Posterior vena cava (tissue), 2 donors: Measurements from ENCODE around the gene IL17D. TPM values are rescaled to one million over a fixed set of nuclear protein-coding genes. Genes with fewer than 3 reads are reported as not detected.

ENCODE experiments used
- DNase-seq: peaks from one replicate; pipeline ENCODE4 v3.0.0-alpha.2; 2020; ENCODE audit warnings: low spot score
- intact Hi-C, 2 donors: fragments of 100-400 bp; cut with DNase I; formaldehyde crosslinking; loops; one replicate each; pipeline versions ENCODE4 v1.14.1 to v1.14.2; 2022 to 2023
- total RNA-seq, 2 donors: library from RNA; stranded (reverse); fragmentation: NEBNext Ultra II Directional; extraction: Animal tissue kit (Norgen Biotek cat#: 25700); gene quantifications; one replicate each; pipeline ENCODE4 v1.2.1, GENCODE V29; 2021
- donor health status: DM: yes; HTN: yes; CAD: no.
- donor health status: DM: yes; HTN: yes; CAD: no.

IL17D gene
- total RNA-seq, 2 donors from 2014 or later = 9.2 to 9.8 TPM

- DNase-seq = no peak
- intact Hi-C loops = no loop called here
Observed at GRCh38 chr13:20686167-20686566, 17.3 kb upstream of the IL17D start.

GRCh38 chr13:20686863-20687579, 16.5 kb upstream of the IL17D start:
- intact Hi-C loops = no loop called here
- DNase-seq = no peak

DNA sequence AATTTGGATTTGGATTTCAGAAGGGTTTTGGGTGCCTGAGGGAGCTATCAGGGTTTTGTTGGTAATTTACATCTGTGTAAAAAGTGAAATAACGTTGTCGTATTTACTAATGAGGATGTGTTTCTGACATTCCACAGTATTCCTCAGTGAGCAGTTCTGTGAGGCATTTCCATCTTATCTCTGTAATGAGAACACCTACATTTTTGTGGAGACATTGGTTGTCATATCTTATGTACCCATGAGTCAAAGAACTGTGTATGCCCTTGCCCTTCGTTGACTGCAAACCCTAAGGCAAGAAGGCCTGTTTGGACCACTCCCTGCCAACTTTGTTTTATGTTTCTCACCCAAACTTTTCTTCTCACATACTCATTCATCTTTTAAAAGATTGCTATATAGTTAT, 14.2 kb upstream of the IL17D start:
- no peak for DNase-seq
- intact Hi-C loops = no loop called here

GRCh38 chr13:20691616-20692015, 11.9 kb upstream of the IL17D start:
- intact Hi-C loops = no loop called here
- no peak for DNase-seq

GRCh38 chr13:20696073-20696472, 7.4 kb upstream of the IL17D start:
- intact Hi-C loops = no loop called here
- DNase-seq = no peak

- intact Hi-C loops = loop anchor here in 1 of 2 donors (10.0 kb wide), 1 partner anchor 225 kb away; no protein-coding TSS in a partner anchor
- no peak for DNase-seq
Observed at GRCh38 chr13:20699715-20700114, 3.8 kb upstream of the IL17D start.

GRCh38 chr13:20700288-20700687, 3.2 kb upstream of the IL17D start:
- no peak for DNase-seq
- intact Hi-C loops = loop anchor here in 1 of 2 donors (10.0 kb wide), 1 partner anchor 225 kb away; no protein-coding TSS in a partner anchor

DNA sequence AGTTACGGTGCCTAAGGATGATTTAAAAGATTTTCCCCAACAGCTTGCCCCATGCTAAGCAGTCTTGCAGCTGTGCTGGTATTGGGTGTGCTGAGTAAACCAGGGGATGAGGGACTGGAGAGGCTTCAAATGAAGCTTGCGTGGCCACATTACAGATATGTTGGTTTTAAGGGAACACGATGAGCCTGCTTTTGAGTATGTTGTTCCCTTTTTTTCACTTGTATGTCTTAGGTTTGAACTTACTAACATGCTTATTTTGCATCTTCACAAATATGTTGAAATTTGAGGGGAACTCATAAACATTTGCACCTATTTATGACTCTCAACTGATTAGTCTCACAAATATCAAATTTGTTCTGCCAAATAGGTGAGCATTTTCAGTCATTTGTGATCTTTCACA, 2.0 kb upstream of the IL17D start:
- no peak for DNase-seq
- intact Hi-C loops = loop anchor here in 1 of 2 donors (10.0 kb wide), 1 partner anchor 223 kb away; no protein-coding TSS in a partner anchor

- intact Hi-C loops = loop anchor here in 1 of 2 donors (10.0 kb wide), 1 partner anchor 222 kb away; no protein-coding TSS in a partner anchor
- DNase-seq = no peak
Observed at GRCh38 chr13:20702530-20702914, 977 bp upstream of the IL17D start.

GRCh38 chr13:20703780-20704458, 420 bp downstream of the IL17D start:
- intact Hi-C loops = loop anchor here in 1 of 2 donors (10.0 kb wide), 1 partner anchor 221 kb away; no protein-coding TSS in a partner anchor
- peak; percentile 94 for DNase-seq

- no peak for DNase-seq
- intact Hi-C loops = loop anchor here in 1 of 2 donors (10.0 kb wide), 1 partner anchor 220 kb away; no protein-coding TSS in a partner anchor
Observed at GRCh38 chr13:20704459-20705069, 1.1 kb downstream of the IL17D start.

- no peak for DNase-seq
- intact Hi-C loops = loop anchor here in 1 of 2 donors (10.0 kb wide), 1 partner anchor 218 kb away; no protein-coding TSS in a partner anchor
Observed at GRCh38 chr13:20706661-20707060, 3.2 kb downstream of the IL17D start.

- no peak for DNase-seq
- intact Hi-C loops = loop anchor here in 1 of 2 donors (10.0 kb wide), 1 partner anchor 217 kb away; no protein-coding TSS in a partner anchor
Observed at GRCh38 chr13:20708216-20708615, 4.7 kb downstream of the IL17D start.

- no peak for DNase-seq
- intact Hi-C loops = loop anchor here in 1 of 2 donors (10.0 kb wide), 1 partner anchor 215 kb away; no protein-coding TSS in a partner anchor
Observed at GRCh38 chr13:20709369-20709768, 5.9 kb downstream of the IL17D start.

- intact Hi-C loops = loop anchor here in 1 of 2 donors (5.0 to 10.0 kb wide), 2 partner anchors 118 to 215 kb away; no protein-coding TSS in a partner anchor
- DNase-seq = no peak
Observed at GRCh38 chr13:20709782-20710181, 6.3 kb downstream of the IL17D start.

- no peak for DNase-seq
- intact Hi-C loops = loop anchor here in 1 of 2 donors (5.0 kb wide), 1 partner anchor 116 kb away; no protein-coding TSS in a partner anchor
Observed at GRCh38 chr13:20711301-20712044, 8.0 kb downstream of the IL17D start.

- DNase-seq = no peak
- intact Hi-C loops = loop anchor here in 1 of 2 donors (5.0 kb wide), 1 partner anchor 114 kb away; no protein-coding TSS in a partner anchor
Observed at GRCh38 chr13:20713014-20713376, 9.5 kb downstream of the IL17D start.

DNA sequence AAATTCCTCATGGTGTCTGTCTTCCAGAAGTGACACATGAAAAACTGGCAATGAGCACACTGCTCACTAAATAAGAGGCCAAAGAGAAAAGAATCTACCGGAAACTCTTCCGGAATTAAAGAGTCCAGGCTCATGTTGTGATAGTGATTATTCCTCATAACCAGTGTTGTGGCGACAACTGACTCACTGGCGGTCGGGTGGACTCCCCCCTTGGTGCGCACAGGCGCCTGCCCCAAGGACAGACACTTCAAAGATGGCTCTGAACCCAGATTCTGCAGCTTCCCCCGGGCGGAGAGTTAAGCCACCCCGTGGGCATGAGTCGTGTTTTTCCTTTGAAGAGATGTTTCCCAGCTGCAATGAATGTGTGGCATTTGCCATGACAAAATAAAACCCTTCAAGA, 10.3 kb downstream of the IL17D start:
- intact Hi-C loops = loop anchor here in 1 of 2 donors (5.0 kb wide), 1 partner anchor 114 kb away; no protein-coding TSS in a partner anchor
- DNase-seq = peak; percentile 91

DNA sequence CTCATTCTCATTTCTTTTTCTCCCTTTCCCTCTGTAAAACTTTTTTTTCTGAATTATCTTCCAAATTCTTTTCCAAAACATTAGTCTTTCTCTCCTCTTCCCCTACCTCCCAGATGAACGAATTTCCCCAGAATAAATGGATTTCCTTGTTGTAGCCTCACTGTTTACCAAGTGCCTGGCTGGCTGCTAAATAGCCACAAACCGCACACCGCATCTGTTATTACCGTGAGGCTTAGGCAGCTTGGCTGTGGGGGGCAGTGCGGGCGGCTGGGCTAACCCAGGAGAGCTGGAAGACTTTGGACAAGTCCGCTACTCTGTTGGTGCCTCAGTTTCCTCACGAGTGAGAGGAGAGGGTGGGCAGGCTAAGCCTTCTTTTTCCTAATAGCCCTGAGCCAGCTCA, 10.7 kb downstream of the IL17D start:
- intact Hi-C loops = loop anchor here in 1 of 2 donors (5.0 kb wide), 1 partner anchor 113 kb away; no protein-coding TSS in a partner anchor
- DNase-seq = no peak
